Kidney glomerular epithelial cell (primary cell): ENCODE data around the gene TECPR2.

Experiments used
- DNase-seq: peaks from one replicate; lab custom pipeline; 2025; lab: John Stamatoyannopoulos, UW

The TECPR2 gene

DNA sequence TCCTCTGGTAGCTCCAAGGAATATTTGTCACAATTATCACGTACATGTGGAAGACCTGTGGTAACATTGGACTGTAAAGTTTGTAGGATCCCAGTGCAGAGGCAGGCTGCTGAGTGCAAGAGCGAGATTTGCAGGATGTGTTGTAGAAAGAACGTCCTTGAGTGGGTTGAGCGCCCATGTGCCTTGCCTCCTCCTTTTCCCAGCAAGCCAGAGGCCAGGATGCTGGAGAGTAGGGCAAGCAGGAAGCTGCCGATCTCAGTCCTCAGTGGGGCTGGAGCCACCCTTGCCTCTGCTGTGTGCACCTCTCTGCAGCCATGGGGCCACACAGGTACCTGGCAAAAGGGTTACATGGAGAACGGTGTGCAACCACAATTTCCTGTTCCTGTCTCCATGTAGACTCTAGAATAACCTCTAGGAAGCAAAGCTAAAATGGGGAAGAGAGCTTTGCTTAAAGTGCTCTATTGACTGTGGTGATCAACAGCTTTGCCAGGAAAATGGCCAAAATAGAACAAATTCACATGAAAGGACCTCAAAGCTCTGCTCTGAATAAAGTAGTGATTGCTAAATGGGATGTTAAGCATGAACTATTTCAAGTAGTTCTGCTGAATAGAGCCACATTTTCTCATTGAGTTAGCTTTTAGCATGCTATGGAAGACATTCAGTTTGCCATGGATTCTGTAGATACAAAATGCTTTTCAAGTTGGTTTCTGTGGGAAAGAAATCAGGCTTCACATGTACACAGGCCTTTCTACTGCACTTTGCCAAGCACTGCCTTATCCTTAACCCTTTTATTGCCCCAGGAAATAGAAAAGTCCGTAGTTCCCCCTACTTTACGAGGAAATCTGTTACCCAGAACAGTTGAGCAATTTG, 109.4 kb downstream of the TECPR2 start:
- no peak for DNase-seq

DNA sequence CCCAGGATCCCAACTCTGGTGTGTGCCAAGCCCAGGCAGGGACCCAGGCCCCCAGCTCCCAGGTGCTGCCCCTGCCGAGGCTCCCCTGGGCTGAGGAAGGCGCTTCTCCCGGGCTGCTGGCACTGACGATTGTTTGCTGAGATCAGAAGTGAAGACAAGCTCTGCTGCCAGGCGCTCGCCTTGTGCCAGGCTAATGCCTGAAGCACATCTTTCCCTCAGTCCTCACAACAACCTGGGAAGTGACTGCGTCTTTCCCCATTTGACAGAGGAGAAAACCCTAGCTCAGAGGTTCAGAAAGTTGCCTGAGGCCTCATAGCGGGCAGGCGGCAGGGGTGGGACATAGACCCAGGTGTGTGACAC, 110.0 kb downstream of the TECPR2 start:
- no peak for DNase-seq

DNA sequence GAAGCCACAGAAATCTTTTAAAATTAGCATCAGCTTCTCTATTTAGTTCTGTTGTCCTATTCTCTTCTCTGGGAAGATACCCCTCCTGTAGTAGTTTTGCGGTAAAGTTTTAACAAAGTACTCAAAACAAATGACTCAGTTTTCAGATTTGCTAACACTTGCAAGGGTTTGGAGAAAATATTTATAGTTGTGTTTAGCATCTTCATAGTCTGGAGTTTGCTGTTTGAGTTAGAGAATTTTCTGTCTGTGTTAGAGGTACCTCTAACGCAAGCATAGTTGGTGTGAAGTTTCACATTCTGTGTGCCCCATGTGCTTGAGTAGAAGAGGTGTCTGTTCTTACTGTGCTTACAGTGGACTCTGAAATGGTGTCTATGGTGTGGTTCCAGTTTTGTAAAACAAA, 110.8 kb downstream of the TECPR2 start:
- DNase-seq, result no peak

DNA sequence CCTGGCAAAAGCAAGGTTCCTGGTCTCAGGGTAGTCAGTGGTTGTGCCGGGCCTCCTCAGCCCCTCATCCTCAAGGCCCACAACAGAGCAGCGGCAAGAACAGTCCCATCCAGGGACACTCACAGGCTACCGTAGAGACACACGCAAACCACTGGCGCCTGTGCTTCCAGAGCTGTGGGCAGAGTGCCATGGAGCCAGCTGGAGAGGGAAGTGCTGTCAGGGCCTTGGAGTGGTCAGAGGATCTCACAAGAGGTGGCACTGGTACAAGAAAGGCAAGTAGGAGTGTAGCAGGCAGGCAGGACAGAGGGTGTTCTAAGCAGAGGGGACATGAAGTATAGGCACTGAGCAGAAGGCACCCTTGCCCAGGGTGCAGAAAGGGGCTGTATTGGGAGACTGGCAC, 112.2 kb downstream of the TECPR2 start:
- no peak for DNase-seq

DNA sequence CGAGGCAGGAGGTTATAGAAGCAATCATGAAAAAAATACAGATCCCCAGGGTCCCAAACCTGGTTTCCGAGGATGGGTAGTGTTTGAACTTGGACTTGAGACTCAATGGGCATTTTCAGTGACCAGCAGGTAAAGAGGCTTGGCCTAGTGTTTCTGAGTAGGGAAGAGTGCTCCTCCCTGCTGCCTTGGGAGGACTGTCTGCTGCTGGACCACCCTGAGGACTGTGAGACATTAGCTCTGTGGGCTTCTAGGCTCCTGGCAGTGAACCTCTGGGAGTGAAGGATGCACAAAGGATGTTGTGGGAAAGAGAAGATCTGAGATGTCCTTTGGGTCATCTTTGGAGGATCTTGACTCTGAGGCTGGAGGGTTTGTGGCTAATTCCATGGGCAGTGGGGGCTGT, 116.4 kb downstream of the TECPR2 start:
- DNase-seq, result no peak

DNA sequence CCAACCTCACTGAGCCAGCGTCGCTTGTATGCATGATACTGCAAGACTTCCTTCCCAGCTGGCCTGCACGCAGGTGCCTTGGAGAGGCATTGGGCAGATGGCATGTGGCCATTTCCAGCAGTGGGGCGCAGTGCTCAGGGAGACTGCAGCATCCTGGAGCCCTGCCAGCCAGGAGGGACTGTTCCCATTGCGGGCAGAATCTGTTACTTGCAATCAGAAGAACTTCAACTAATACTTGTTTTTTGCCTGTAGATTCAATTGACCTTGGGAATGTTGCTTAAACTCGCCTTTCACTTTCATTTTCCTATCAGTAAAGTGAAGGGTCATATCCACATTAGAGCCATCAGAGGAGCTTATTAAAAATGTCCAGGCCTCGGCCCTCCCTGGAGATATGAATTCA, 117.0 kb downstream of the TECPR2 start:
- DNase-seq, result no peak

DNA sequence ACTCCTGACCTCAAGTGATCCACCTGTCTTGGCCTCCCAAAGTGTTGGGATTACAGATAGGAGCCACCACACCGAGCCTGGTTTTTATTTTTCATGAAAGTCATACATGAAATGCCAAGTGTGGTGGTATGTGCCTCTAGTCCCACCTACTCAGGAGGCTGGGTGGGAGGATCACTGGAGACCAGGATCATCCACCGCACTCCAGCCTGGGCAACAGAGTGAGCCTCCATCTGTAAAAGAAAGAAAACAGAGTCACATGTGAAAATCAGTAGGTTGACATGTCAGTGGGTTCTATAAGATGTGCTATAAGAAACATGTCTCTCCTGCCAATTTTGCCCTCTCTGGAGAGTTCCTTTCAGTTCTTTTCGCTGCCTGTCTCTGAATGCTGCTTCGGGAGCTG, 118.6 kb downstream of the TECPR2 start:
- DNase-seq, result no peak

DNA sequence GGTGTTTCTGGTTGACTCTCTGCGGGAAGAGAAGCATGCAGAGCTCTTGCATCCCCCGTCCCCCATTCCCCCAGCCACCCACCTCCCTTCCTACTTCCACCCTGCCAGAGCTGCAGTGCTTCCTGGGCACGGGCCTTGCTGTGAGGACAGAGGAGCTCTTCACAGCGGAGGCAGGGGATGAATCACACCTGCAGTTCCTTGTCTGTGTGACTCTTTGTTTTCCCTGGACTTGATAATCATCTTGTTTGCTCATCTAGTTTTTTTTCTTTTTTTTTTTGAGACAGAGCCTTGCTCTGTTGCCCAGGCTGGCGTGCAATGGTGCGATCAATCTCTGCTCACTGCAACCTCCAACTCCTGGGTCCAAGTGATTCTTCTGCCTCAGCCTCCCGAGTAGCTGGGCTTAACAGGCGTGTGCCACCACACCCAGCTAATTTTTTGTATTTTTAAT, 119.1 kb downstream of the TECPR2 start:
- no peak for DNase-seq

DNA sequence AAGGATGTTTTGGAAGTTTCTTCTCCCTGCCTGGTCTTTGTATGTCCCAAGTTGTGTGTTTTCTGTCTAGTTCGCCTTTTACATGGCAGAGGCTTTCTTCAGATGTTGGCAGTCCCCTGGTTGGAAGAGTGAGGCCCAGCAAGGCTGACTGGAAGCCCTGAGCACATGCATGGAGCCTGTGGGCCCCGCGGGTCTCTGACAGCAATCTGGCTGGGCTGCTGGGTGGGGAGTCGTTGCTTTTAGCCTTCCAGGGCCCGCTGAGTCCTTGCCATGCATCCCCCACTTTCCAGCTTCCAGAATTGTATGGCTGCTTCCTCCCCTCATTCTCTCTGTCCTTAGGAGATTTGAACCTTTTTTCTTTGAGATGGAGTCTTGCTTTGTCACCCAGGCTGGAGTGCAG, 121.6 kb downstream of the TECPR2 start:
- DNase-seq, result no peak

DNA sequence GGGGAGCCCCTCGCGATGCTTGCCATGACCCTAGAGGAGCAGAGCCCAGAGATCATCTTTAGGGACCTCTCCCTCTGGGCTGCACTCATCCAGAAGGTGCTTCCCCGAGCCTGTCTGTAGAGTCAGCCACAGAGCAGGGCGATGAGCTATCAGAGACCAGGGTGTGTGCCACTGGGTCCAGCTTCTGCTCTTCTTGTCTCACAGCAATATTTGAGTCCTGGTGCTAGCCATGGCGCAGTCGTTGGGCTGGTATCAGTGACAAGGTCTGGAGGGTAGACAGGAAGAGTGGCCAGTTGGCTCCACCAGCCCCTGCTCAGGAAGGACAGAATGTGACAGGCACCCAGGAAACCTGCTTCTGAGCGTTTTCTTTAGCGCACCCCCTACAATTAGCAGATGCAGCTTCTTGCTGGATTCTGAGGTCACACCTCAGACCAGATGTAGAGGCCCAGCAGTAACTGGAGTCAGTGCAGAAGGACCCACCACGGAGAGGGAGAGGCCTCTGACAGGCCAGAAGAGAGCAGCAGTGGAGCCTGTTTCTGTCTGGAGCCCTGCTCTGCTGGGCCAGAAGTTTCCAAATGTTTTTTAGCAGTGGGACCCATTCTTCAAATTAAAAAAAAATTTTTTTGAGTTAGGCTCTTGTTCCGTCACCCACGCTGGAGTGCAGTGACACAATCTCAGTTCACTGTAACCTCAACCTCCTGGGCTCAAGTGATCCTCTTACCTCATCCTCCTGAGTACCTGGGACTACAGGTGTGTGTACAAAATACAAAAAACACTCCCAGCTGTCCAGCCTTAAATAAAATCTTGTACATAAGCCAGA, 123.2 kb downstream of the TECPR2 start:
- DNase-seq, result no peak

DNA sequence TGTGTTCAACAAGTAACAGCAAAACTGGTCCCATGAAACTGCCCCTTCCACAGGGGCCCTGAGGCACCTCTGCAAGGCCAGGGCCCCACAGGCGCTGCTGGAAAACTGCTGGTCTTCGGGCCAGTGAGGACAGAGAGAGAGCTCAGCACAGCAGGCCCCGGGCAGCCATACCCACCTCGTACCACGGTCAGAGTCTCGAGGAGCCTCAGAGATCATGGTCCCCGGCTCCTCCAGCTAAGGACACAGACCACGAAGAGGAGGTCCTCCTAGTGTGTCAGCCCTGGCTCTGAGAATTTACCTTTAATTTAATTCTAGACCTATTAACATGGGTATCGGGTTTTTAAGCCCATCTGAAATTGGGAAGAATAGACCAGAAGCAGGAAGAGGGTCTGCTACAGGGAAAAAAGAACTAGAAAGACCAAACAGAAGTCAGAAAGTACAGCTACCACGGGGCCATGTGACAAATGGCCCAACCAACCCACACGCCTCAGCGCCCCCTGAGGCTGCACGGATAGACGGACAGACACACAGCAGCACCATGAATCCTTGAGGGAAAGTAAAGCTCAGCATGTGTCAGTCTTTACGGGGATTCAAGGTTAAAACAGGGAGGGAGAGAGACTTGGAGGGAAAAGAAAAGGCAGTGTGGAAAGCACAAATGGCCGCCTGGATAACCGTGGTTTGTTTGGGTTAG, 123.9 kb downstream of the TECPR2 start:
- no peak for DNase-seq

DNA sequence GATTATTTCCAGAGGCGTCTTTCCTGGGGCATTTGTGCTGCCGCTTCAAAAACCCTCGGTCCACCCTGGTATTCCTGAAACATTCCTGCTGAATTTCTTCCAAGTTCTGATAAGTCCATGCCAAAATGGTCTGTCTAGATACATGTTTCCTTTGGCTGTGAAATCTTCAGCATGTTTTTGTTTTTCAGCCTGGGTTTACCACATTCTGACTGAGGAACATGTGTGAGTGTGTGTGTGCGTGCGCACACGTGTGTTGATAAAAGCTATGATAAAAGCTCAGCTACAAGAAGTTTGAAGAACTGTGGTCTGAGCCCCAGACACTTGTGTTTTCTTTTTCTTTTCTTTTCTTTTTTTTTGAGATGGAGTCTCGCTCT, 124.5 kb downstream of the TECPR2 start:
- DNase-seq, result no peak

DNA sequence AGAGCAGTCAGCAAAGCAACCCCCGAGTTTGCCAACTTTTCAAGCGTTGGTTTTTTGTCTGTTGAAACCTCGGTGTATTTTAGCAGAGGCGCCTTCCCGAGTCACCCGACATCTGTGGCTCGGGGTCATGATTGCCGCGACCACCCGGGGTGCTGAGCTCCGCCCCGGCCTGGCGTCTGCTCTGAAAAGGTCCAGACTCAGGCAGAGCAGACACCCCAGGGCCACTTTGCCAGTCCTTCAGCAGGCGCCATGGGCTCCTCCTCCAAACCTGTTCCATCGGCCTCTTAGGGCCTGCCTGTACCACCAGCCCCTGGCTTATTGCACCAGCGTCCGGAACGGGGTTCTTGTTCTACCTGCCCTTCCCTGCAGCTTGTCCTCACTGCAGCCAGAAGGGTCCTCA, 127.7 kb downstream of the TECPR2 start:
- DNase-seq, result no peak

DNA sequence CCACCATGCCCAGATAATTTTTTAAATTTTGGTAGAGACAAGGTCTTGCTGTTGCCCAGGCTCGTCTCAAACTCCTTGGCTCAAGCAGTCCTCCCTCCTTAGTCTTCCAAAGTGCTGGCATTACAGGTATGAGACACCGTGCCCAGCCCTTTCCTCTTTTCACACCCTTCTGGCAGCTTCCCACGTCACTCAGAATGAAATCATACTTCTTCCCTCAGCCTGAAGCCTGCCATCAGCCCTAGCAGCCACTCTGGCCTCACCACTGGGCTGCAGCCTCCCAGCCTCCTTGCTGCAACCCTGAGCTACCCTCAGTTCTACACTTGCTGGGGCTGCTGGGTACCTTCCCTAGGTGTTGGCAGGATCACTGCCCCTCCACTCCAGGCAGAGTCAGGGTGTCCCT, 128.6 kb downstream of the TECPR2 start:
- no peak for DNase-seq

DNA sequence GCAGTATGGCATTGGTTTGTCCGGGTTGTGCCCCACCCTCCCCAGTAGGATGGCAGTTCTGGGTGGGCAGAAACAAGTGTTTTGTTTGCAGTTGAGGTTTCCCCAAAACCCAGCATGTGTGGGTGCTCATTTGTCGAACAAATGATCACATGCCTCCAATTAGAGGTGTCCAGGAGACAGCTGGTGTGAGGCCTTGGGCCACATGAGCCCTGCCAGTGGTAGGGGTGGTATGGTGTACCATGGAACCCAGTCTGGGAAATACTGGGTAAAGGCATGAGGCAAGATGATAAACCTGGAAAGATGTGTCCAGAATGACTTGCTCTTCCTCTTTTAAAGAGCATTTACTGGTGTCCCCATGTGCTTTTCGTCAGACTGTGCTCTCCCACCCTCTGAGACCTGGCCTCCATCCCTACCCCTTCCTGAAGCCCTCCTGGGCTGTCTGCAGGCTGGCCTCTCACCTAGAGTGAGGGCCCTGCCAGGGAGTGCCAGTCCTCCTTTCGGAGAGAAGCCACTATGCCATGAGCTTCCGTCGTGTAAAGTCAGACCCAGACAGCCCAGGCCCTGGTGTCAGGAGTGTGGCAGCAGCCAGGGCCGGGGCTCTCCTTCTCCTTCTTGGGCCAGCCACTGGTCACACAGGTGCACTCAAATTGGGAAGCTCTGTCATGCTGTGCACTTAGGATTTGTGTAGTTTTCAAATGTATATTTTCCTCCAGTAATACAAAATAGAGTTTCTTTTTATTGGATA, 129.2 kb downstream of the TECPR2 start:
- DNase-seq, result no peak

DNA sequence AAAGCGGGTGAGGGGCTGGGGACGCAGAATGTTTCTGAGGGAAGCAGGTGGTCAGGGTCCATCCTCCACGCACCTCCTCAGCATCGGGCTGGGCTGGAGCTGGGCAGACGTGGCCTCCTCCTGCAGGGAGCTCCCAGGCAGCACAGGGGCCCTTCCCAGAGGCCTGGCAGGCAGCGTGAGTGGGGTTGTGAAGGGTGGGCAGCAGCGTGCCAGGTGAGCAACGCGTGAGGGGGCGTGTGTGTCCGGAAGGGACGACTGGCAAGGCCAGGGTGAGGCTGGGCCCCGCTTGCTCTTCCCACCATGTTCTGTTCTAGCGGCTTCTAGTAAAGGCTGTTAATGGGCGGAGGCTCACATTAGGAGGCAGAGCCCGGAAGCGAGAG, 129.8 kb downstream of the TECPR2 start:
- no peak for DNase-seq

DNA sequence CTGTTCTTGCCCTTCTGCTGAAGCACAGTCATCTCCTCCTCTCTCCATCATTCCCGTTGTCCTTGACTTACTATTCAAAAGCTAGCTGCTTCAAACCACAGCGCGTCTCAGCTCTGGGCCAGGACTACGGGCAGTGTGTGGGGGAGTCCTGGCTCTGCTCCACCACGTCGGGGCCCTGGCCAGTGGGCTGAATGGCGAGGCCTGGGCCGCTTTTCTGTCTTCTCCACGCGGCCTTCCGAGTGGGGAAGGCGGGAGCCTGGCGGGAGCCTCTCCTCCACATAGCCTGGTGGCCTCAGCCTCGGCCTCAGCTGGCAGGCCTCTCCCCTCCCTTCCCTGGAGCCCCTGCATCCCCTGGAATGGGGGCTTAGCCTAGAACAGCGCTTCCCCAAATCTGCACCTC, 130.4 kb downstream of the TECPR2 start:
- DNase-seq, result no peak

DNA sequence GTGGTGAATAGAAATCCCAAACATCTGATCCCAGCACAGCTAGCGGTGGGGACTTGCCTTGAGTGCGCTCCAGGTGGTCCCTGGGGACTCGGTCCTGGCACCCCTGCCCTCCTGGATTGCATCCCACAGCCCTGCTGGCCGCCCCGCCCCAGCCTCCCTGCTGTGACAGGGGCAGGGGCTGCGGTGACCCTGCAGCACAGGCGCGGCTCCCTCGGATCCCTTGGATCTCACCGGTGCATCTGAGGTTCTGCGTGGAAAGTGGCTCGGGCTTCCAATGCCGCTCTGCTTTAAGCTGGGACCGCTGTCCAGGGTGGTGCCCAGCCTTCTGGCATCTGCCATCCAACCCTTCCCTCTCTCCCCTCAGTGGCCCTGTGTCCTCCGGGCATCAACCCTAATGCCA, 130.8 kb downstream of the TECPR2 start:
- no peak for DNase-seq

DNA sequence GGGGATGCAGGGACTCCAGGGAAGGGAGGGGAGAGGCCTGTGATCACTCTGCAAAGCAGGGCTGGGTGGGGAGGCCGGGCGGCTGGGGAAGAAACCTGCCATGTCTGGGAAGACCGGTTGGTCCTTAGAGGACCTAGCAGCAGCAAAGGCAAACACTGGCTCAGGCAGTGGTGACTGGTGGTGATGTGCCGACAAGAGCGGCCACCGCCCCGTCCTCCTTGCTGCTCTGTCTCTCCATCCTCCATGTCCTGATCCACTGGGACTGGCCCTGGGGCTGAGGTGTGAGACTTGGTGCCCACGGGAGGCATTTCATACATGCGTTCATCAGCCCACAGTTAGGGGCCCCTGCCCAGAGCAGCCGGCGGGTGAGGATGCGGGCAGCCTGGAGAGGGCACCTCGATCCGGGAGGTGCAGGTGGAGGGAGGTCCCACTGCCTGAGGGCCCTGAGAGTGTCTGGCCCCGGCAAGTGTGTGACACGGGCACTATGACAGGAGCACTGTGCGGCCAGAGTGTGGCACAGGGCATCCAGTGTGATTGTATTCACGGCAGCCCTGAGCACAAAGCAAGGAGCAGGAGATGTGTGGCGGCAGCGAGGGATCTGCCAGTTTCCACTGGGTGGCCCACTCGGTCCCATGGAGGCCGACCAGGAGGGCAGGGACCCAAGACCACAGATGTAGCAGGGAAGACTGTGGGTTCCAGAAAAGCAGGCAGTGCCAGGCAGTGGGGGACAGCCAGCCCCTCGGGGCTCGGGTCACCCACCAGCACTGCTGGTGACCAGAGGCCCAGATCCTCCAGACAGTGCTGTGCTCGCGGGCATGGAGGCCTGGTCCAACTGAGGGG, 133.0 kb downstream of the TECPR2 start:
- no peak for DNase-seq

DNA sequence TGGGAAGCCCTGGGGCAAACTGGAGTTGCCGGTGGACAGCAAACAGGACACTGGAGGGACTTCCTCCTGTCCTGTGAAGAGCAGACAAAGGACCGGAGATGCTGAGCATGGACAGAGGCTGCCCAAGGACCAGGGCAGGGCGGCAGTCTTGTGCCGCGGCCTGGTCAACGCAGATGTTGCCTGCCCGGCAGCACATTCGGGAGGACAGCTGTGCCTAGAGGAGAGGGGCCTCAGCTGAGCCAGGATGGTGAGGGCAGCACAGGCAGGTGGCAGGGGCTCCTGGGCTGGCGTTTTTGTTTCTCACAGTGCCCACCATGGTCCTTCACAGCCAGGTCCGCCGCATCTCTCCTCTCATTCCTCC, 133.6 kb downstream of the TECPR2 start:
- DNase-seq, result no peak
